Activated naive CD4-positive, alpha-beta T cell treated with anti-CD3 and anti-CD28 coated beads for 36 hours (primary cell): Measurements from ENCODE around the gene RARA. TPM values are rescaled to one million over a fixed set of nuclear protein-coding genes. Genes with fewer than 3 reads are reported as not detected.

Source experiments
- CTCF ChIA-PET: fragments of 350-600 bp; sonication (Branson Sonifier 250); formaldehyde crosslinking; loops from one replicate; lab custom pipeline; 2021; ENCODE audit warnings: antibody characterized with exemption; lab: Charles Lee
- DNase-seq: peaks from one replicate; pipeline ENCODE4 v3.0.0-alpha.2; 2020
- H3K27ac Mint-ChIP-seq: one replicate; pipeline ENCODE4 v1.8.0; 2021; ENCODE audit warnings: mild to moderate bottlenecking, mixed read lengths
- H3K27me3 Mint-ChIP-seq: one replicate; pipeline ENCODE4 v1.8.0; 2021; ENCODE audit warnings: low read depth, mixed read lengths
- H3K36me3 Mint-ChIP-seq: one replicate; pipeline ENCODE4 v1.8.0; 2021; ENCODE audit warnings: low read depth, mixed read lengths
- H3K4me1 Mint-ChIP-seq: one replicate; pipeline ENCODE4 v1.8.0; 2021; ENCODE audit warnings: low read depth, mixed read lengths
- H3K4me3 Mint-ChIP-seq: one replicate; pipeline ENCODE4 v1.8.0; 2021; ENCODE audit warnings: mild to moderate bottlenecking, moderate library complexity, mixed read lengths
- H3K9me3 Mint-ChIP-seq: one replicate; pipeline ENCODE4 v1.8.0; 2021; ENCODE audit warnings: mixed read lengths
- intact Hi-C: fragments of 100-400 bp; cut with micrococcal nuclease; formaldehyde crosslinking; loops from one replicate; pipeline ENCODE4 v1.15.1; 2023
- total RNA-seq, 2 experiments: library from RNA; stranded (reverse); gene quantifications; one replicate each; pipeline ENCODE4 v1.2.3, GENCODE V29; 2021

Gene RARA
- 10 to 100 TPM; 16.9 to 18.5 TPM for total RNA-seq

DNA sequence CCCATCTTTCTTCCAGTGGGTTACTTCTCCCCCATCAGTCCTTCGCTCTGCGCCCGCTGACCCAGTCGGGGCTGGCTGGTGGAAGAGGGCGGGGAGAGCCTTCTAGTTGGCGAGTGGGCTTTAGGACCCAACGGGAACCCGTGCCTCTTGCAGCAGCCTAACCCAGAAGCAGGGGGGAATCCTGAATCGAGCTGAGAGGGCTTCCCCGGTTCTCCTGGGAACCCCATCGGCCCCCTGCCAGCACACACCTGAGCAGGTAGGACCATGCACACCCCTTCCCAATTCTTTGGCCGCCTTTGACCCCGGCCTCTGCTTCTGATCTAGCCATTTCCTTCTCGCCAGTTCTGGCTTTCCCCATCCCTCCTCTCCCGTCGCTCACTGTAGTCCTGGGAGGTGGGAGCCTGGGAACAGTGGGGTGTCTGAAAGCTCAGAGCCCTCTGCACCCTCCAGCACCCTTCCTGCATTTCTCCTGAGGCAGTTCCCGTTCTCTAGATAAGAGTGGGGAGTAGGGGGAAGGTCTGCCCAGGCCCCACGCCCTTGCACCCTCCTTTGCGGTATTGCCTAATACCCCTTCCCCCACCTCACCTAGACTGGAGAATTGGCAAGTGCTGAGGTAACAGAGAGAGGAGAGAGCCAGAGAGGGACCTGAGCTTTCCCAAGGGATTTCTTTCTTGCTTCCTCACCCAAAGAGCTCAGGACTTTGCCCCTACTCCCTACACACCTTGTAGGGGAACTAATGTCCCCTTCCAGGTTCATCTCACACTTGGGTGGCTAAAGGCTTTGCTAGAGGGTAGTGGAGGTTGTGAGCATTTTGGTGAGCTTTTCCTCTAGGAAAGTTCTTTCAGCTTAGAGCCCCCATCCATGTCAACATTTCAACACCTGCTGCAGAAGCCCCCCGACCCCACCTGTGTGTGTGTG lies at the start of gene RARA:
Gene RARA (plus strand): TSS at position 150 of the 918 bp plus-strand sequence. CDS start 22,039 bp downstream, outside the sequence.
- Mint-ChIP-seq H3K4me3 (no peak within 1 kb of the TSS), H3K36me3 (no peaks in the 10 kb centered on the region), H3K9me3 (no peaks in the 10 kb centered on the region), H3K27me3 (no peaks in the 10 kb centered on the region), H3K4me1 (peaks cover 19% of the 10 kb centered on the region), H3K27ac (no peak within 1 kb of the TSS)
- intact Hi-C loops, result no loop called here
- CTCF ChIA-PET, result interaction anchor here (0.6 to 1.2 kb wide), 2 partner anchors 13 to 45 kb away, joined by 3 read pairs; no protein-coding TSS in a partner anchor
- DNase-seq, result no peak

DNA sequence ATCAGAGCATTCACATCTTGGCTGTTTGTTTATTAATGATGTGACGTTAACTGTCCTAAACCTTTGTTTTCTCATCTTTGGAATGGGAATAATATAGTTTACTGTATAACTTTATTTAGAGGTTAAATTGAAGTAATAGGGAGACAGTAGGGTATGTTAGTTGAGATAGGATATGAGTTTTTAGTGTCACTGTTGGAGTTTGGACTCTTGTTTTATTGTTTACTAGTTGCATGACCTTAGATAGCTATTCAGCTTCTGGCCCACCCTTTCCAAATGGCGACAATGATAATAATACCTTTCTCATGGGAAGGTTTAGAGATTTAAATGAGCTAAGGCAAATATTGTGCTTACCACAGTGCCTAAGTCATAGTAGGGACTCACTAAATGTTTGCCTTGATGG lies 49.5 kb upstream of the RARA start:
- Mint-ChIP-seq H3K4me3 (no peak overlapping the region), H3K36me3 (peaks cover 10% of the 10 kb centered on the region), H3K4me1 (peaks cover 10% of the 10 kb centered on the region), H3K9me3 (no peaks in the 10 kb centered on the region), H3K27ac (no peak overlapping the region), H3K27me3 (no peaks in the 10 kb centered on the region)
- intact Hi-C loops, result no loop called here
- CTCF ChIA-PET, result interaction anchor here (0.6 to 1.0 kb wide), 3 partner anchors 41 to 475 kb away, joined by 3 to 5 read pairs (median 4); partner anchors contain the start of gene WIPF2
- no peak for DNase-seq

DNA sequence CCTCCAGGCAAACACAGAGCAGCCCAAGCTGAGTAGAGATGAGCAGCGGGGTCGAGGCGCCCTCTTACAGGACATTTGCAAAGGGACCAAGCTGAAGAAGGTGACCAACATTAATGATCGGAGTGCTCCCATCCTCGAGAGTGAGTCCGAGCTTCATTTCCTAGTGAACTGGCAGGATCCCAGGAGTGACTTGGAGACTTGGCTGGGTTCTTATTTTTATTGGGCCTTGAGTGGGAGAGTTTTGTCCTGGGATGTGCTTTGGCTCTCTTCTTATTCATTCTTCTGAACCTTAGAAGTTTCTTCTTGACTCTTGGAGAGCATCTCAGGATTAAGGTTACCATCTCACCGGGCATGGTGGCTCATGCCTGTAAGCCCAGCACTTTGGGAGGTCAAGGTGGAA lies 48.5 kb upstream of the RARA start:
- CTCF ChIA-PET, result interaction anchor here (1.0 kb wide), 1 partner anchor 42 kb away, joined by 3 read pairs; the partner anchor contains the start of gene WIPF2
- no peak for DNase-seq
- H3K36me3 Mint-ChIP-seq, result peaks cover 15% of the 10 kb centered on the region
- no peaks in the 10 kb centered on the region for H3K9me3 Mint-ChIP-seq
- no peaks in the 10 kb centered on the region for H3K27me3 Mint-ChIP-seq
- H3K27ac Mint-ChIP-seq, result no peak overlapping the region
- intact Hi-C loops, result no loop called here
- H3K4me1 Mint-ChIP-seq, result peaks cover 10% of the 10 kb centered on the region
- H3K4me3 Mint-ChIP-seq, result no peak overlapping the region

DNA sequence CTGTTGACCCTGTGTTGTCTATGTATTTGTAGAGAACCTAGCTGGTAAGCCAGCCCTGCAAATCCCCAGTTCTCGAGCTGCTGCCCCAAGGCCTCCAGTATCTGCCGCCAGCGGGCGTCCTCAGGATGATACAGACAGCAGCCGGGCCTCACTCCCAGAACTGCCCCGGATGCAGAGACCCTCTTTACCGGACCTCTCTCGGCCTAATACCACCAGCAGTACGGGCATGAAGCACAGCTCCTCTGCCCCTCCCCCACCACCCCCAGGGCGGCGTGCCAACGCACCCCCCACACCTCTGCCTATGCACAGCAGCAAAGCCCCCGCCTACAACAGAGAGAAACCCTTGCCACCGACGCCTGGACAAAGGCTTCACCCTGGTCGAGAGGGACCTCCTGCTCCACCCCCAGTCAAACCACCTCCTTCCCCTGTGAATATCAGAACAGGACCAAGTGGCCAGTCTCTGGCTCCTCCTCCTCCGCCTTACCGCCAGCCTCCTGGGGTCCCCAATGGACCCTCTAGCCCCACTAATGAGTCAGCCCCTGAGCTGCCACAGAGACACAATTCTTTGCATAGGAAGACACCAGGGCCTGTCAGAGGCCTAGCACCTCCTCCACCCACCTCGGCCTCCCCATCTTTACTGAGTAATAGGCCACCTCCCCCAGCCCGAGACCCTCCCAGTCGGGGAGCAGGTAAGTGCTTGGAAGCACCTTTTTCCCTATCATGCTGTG lies 44.4 kb upstream of the RARA start:
- no peak overlapping the region for H3K27ac Mint-ChIP-seq

DNA sequence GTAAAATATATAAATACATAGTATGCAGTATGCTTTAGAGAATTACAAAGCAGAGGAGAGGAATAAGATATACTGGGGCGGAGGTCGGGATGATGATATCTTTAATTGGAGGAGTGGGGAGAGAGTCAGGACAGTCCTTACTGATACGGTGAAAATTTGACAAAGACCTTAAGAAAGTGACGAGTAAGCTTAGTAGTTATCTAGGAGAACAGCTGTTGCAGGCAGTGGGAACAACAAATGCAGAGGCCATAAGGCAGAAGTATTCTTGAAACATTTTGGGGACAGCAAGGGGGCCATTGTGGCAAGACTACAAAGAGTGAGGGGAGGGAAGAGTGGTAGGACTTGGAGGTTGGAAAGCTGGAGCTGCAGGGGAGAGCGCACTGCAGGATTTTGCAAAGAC lies 43.6 kb upstream of the RARA start:
- H3K9me3 Mint-ChIP-seq, result no peaks in the 10 kb centered on the region
- peaks cover 10% of the 10 kb centered on the region for H3K4me1 Mint-ChIP-seq
- CTCF ChIA-PET, result no interaction called here
- no peaks in the 10 kb centered on the region for H3K27me3 Mint-ChIP-seq
- intact Hi-C loops, result no loop called here
- no peak overlapping the region for H3K27ac Mint-ChIP-seq
- peaks cover 11% of the 10 kb centered on the region for H3K36me3 Mint-ChIP-seq
- no peak for DNase-seq
- H3K4me3 Mint-ChIP-seq, result no peak overlapping the region

More for the DNA sequence above, 44.4 kb upstream of the RARA start:
- no peak for DNase-seq
- H3K27me3 Mint-ChIP-seq, result no peaks in the 10 kb centered on the region
- H3K9me3 Mint-ChIP-seq, result no peaks in the 10 kb centered on the region
- H3K4me3 Mint-ChIP-seq, result no peak overlapping the region
- peaks cover 10% of the 10 kb centered on the region for H3K4me1 Mint-ChIP-seq
- intact Hi-C loops, result no loop called here
- CTCF ChIA-PET, result interaction anchor here (0.8 kb wide), 1 partner anchor 63 kb away, joined by 4 read pairs; no protein-coding TSS in a partner anchor
- peaks cover 11% of the 10 kb centered on the region for H3K36me3 Mint-ChIP-seq

DNA sequence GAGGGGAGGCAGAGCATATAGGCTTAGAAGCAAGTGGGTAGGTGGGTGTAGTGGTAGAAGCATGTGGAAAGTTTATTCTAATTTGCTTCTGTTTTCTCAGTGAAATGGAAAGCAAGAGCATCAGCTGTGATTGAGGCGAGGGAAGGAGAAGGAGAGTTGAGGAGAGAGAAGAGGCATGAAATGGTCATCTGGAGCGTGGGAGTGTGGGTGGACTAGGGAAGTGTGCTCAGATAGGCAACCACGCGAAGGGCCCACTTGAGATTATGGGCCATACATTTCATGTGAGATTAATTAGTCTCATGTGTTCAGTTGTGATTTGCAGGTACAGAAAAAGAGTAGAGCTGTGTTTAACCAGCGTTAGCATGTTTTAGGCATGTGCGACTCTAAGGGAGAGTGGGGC lies 42.1 kb upstream of the RARA start:
- no peaks in the 10 kb centered on the region for H3K27me3 Mint-ChIP-seq
- H3K9me3 Mint-ChIP-seq, result no peaks in the 10 kb centered on the region
- peaks cover 7% of the 10 kb centered on the region for H3K36me3 Mint-ChIP-seq
- H3K4me3 Mint-ChIP-seq, result no peak overlapping the region
- H3K4me1 Mint-ChIP-seq, result peaks cover 10% of the 10 kb centered on the region
- no peak for DNase-seq
- H3K27ac Mint-ChIP-seq, result no peak overlapping the region
- CTCF ChIA-PET, result interaction anchor here (0.6 to 1.9 kb wide), 5 partner anchors 17 to 93 kb away, joined by 3 to 4 read pairs (median 3); no protein-coding TSS in a partner anchor
- intact Hi-C loops, result no loop called here

DNA sequence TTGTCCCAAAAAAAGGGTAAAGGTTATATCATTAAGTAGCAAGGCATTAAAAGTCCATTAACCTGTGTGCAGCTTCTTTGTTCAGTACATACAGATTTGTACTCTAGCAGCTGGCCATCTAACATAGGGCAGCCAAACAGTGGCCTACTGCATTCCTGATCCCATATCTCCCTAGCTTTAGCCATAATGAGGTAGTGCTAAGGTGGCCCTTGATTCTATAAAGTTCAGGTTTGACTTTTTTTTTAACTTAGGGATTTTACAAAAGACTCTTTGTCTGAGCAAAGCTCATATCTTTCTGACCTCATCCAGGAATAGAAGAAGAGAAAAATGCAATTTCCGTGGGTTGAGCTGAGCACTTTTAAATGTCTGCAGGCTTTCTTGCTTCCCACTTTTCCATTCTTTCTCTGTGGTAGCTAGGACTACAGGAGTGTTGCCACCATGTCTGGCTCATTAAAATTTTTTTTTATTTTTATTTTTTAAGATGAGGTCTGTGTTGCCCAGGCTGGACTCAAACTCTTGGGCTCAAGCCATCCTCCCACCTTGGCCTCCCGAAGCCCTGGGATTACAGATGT lies 40.8 kb upstream of the RARA start:
- intact Hi-C loops, result no loop called here
- Mint-ChIP-seq H3K27ac (no peak overlapping the region), H3K4me1 (no peaks in the 10 kb centered on the region), H3K4me3 (no peak overlapping the region), H3K36me3 (peaks cover 5% of the 10 kb centered on the region), H3K27me3 (no peaks in the 10 kb centered on the region), H3K9me3 (no peaks in the 10 kb centered on the region)
- CTCF ChIA-PET, result interaction anchor here (0.6 to 1.9 kb wide), 4 partner anchors 60 to 95 kb away, joined by 3 to 4 read pairs (median 3); no protein-coding TSS in a partner anchor
- DNase-seq, result no peak

DNA sequence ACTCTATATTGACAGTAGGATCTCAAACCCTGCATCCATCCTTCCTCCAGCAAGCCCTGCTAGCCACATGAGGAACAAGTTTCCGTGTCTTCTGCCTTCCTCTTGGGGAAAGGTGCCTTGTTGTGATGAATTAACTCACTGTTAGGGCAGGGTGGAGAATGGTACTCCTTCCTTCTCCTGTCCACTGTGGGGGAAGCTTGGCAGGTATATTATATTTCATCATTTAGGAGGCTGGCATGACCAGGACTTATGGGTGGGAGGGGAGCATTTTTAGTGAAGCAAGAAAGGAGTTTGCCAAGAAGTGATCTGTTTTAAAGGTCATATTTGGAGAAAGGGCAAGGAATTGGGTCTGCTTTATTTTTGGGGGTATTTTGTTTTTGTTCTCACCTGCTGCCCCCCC lies 30.6 kb upstream of the RARA start:
- Mint-ChIP-seq H3K9me3 (no peaks in the 10 kb centered on the region), H3K27ac (no peak overlapping the region), H3K4me1 (peaks cover 12% of the 10 kb centered on the region), H3K27me3 (no peaks in the 10 kb centered on the region), H3K36me3 (peaks cover 15% of the 10 kb centered on the region), H3K4me3 (no peak overlapping the region)
- CTCF ChIA-PET, result no interaction called here
- no peak for DNase-seq
- intact Hi-C loops, result no loop called here

DNA sequence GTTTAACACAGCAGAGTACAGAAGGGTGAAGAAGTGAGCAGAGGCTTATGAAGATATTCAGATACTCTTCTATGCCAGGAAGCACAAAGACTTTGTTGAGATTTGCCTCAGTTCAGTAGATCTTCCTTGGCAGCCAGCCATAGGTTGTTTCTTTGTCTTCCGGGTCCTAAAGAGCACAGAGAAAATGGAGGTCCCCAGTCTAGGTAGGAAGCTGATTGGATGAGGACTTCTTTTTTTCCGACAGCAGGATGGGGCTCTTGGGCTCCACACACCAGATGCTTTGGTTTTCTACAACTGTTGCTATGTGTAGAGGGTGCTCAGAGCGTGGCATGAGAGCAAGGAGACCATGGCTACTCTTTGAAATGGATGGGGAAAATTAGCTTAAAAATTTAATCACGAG lies 29.6 kb upstream of the RARA start:
- Mint-ChIP-seq H3K27ac (no peak overlapping the region), H3K36me3 (peaks cover 13% of the 10 kb centered on the region), H3K9me3 (no peaks in the 10 kb centered on the region), H3K27me3 (no peaks in the 10 kb centered on the region), H3K4me3 (no peak overlapping the region), H3K4me1 (peaks cover 20% of the 10 kb centered on the region)
- intact Hi-C loops, result no loop called here
- CTCF ChIA-PET, result no interaction called here
- DNase-seq, result no peak

DNA sequence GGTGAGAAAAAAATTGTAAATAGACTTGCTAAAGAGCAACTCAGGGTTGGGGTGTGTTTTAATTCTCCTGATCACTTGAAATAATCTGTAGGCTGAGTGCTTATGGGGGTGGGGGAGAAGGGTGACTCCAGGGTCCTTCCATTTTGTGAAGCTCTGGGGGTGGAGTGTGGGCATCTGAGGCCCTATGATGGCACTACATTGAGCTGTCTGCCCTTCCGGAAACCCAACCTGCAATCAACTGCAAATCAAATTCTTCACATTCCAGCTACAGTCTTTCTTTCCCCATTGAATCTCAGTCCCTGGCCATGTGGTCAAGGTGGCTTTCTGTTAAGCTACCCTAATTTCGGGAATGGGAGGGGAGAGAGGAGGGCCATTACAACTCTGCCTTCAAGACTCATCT lies 27.3 kb upstream of the RARA start:
- intact Hi-C loops, result loop anchor here (10.0 kb wide), 1 partner anchor 507 kb away; no protein-coding TSS in a partner anchor
- CTCF ChIA-PET, result interaction anchor here (0.5 to 0.8 kb wide), 3 partner anchors 76 to 170 kb away, joined by 3 to 5 read pairs (median 4); no protein-coding TSS in a partner anchor
- Mint-ChIP-seq H3K36me3 (peaks cover 11% of the 10 kb centered on the region), H3K9me3 (no peaks in the 10 kb centered on the region), H3K27ac (peak overlapping the region; percentile 21), H3K27me3 (no peaks in the 10 kb centered on the region), H3K4me3 (no peak overlapping the region), H3K4me1 (peaks cover 26% of the 10 kb centered on the region)
- no peak for DNase-seq

DNA sequence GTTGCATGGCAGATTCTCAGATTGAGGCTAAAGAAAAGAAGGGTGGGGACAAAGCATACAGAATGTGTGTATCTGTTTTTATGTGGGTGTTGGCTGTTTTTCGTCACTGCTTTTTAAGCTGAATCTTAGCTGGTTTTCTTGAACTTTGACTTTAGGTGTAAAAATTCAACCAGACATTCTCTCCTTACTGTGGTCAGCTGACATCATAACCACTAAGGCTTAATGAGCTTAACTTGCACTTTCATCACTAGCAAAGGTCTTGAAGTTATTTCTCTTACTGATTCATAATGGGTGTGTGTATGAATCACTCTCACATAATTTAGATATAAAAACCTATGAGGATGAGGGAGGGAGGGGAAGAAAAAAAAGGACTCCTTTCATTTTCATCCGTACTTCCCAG lies 25.3 kb upstream of the RARA start:
- peak overlapping the region; percentile 88 for H3K27ac Mint-ChIP-seq

More for the DNA sequence above, 25.3 kb upstream of the RARA start:
- intact Hi-C loops, result loop anchor here (1.0 to 10.0 kb wide), 3 partner anchors 35 to 509 kb away; no protein-coding TSS in a partner anchor
- Mint-ChIP-seq H3K36me3 (peaks cover 9% of the 10 kb centered on the region), H3K4me3 (no peak overlapping the region), H3K27me3 (no peaks in the 10 kb centered on the region), H3K4me1 (peaks cover 35% of the 10 kb centered on the region), H3K9me3 (no peaks in the 10 kb centered on the region)
- DNase-seq, result no peak
- CTCF ChIA-PET, result interaction anchor here (0.6 to 1.4 kb wide), 4 partner anchors 17 to 252 kb away, joined by 3 to 4 read pairs (median 3); no protein-coding TSS in a partner anchor
